Natural killer cell (primary cell): ENCODE results near the gene USH2A. TPM values are rescaled to one million over a fixed set of nuclear protein-coding genes. Genes with fewer than 3 reads are reported as not detected.

Experiments used
- ATAC-seq, 3 donors: fragments of 150-1000 bp in 2 of 3; fragments of 200-7000 bp in 1 of 3; cut with Tn5 transposase; 1 replicate in 1 of 3; 2 replicates in 2 of 3; pipeline ENCODE4 v1.10.0; 2021; ENCODE audit warnings: mild to moderate bottlenecking in 2 of 3, moderate library complexity in 2 of 3
- DNase-seq, 2 donors: peaks; one replicate each; pipeline versions ENCODE4 v3.0.0 to v3.0.0-alpha.2; 2013 to 2021; ENCODE audit warnings: mixed read lengths in 1 of 2
- H3K27ac ChIP-seq: one replicate; pipeline ENCODE4 v1.5.1; 2013; ENCODE audit warnings: mild to moderate bottlenecking, low read length
- H3K27me3 ChIP-seq: one replicate; pipeline ENCODE4 v1.6.1; 2013; ENCODE audit warnings: low read length; ENCODE audit not compliant: control insufficient read depth, insufficient read depth
- H3K36me3 ChIP-seq: one replicate; pipeline ENCODE4 v1.6.1; 2013; ENCODE audit warnings: low read length; ENCODE audit not compliant: control insufficient read depth, insufficient read depth
- H3K4me1 ChIP-seq: one replicate; pipeline ENCODE4 v1.6.1; 2013; ENCODE audit warnings: low read length; ENCODE audit not compliant: control insufficient read depth, insufficient read depth
- H3K4me3 ChIP-seq: one replicate; pipeline ENCODE4 v1.5.1; 2013; ENCODE audit warnings: low read length
- H3K9me3 ChIP-seq: one replicate; pipeline ENCODE4 v1.6.1; 2013; ENCODE audit warnings: low read length; ENCODE audit not compliant: control insufficient read depth, insufficient read depth
- H3K27ac Mint-ChIP-seq, 2 donors: one replicate each; pipeline ENCODE4 v1.8.0; 2022; ENCODE audit warnings: mild to moderate bottlenecking in 2 of 2, mixed read lengths in 2 of 2, moderate library complexity in 1 of 2
- H3K27me3 Mint-ChIP-seq, 2 donors: one replicate each; pipeline ENCODE4 v1.8.0; 2022; ENCODE audit warnings: low read depth in 2 of 2, mixed read lengths in 2 of 2
- H3K36me3 Mint-ChIP-seq: one replicate; pipeline ENCODE4 v1.8.0; 2022; ENCODE audit warnings: mixed read lengths
- H3K4me1 Mint-ChIP-seq, 2 donors: one replicate each; pipeline ENCODE4 v1.8.0; 2022; ENCODE audit warnings: mixed read lengths in 2 of 2
- H3K4me3 Mint-ChIP-seq: one replicate; pipeline ENCODE4 v1.8.0; 2022; ENCODE audit warnings: mild to moderate bottlenecking, moderate library complexity, mixed read lengths
- H3K9me3 Mint-ChIP-seq, 2 donors: one replicate each; pipeline ENCODE4 v1.8.0; 2022; ENCODE audit warnings: mixed read lengths in 2 of 2
- WGBS: methylation state at CpG from one replicate; pipeline ENCODE4 v1.1.7; 2013; ENCODE audit warnings: missing lambda C conversion rate; ENCODE audit not compliant: insufficient coverage; 5-methylcytosine and 5-hydroxymethylcytosine counted together
- intact Hi-C: fragments of 100-400 bp; cut with micrococcal nuclease; formaldehyde crosslinking; loops from one replicate; pipeline ENCODE4 v1.14.2; 2022
- total RNA-seq, 4 donors: library from RNA; stranded (reverse); fragments of 120-200 nt in 1 of 4; gene quantifications; one replicate each; pipeline versions ENCODE4 v1.2.3 to v1.2.4, GENCODE V29; 2013 to 2022
- TF ChIP-seq, protein P1 (sequence below): fragments of 200-600 bp; IDR thresholded peaks from one replicate; pipeline ENCODE4 v1.8.0; 2022; ENCODE audit warnings: antibody characterized with exemption

The USH2A gene
- total RNA-seq, 3 donors from 2014 or later (not counting 1 experiment from before 2014, with no cell fraction given) = not detected

DNA sequence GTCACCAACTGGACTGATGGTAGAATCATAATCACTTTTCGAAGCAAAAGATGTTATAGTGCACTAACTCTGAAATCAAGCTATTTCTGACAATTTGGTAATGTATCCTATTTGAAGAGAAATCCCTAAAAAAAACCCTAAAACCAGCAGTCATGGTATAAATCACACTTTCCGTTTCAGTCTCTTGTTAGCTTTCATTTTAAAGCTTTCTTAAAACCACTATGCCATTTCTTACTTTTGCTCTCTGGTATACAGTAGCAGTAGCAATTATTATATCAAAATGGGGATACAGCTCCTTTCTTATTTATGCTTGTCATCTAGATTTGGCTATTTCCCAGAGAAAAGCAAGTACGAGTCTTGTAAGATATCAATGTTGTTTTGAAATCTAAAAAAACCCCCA lies 532.8 kb downstream of the USH2A start:
- no peaks in the 10 kb centered on the region for H3K27me3 ChIP-seq
- no peak overlapping the region for H3K4me3 ChIP-seq
- intact Hi-C loops = no loop called here
- no peak for DNase-seq
- no peak for ATAC-seq
- H3K9me3 ChIP-seq = no peaks in the 10 kb centered on the region
- no peak overlapping the region for H3K27ac ChIP-seq
- Mint-ChIP-seq H3K36me3 (no peaks in the 10 kb centered on the region), H3K4me3 (no peak overlapping the region), H3K27me3 (no peaks in the 10 kb centered on the region), H3K27ac (no peak overlapping the region), H3K4me1 (no peaks in the 10 kb centered on the region), H3K9me3 (peaks cover 2 to 11% of the 10 kb centered on the region in 2 donors)
- WGBS = 39% methylated on average over 3 of the region's 3 CpGs
- no peaks in the 10 kb centered on the region for H3K4me1 ChIP-seq
- H3K36me3 ChIP-seq = no peaks in the 10 kb centered on the region
- TF ChIP-seq, protein P1, sequence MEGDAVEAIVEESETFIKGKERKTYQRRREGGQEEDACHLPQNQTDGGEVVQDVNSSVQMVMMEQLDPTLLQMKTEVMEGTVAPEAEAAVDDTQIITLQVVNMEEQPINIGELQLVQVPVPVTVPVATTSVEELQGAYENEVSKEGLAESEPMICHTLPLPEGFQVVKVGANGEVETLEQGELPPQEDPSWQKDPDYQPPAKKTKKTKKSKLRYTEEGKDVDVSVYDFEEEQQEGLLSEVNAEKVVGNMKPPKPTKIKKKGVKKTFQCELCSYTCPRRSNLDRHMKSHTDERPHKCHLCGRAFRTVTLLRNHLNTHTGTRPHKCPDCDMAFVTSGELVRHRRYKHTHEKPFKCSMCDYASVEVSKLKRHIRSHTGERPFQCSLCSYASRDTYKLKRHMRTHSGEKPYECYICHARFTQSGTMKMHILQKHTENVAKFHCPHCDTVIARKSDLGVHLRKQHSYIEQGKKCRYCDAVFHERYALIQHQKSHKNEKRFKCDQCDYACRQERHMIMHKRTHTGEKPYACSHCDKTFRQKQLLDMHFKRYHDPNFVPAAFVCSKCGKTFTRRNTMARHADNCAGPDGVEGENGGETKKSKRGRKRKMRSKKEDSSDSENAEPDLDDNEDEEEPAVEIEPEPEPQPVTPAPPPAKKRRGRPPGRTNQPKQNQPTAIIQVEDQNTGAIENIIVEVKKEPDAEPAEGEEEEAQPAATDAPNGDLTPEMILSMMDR = no peak

DNA sequence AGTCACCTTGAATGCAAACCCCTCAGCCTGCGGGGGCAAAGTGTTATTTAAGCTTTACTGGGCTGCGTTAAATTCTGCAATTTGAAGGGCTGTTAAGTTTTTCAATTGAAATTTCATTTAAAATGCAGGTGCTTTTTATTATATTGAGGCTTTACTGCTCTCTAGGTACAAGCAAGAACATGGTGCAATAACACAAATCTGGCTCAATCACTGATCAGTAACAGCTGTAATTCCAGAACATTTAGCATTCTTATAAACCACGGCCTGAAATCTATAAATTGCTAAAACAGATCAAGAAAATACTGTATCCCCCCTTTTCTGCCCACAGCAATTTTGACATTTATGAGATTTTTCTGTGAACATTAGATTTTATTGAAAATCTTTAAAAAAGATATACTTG lies 533.4 kb downstream of the USH2A start:
- TF ChIP-seq, protein P1 = no peak
- intact Hi-C loops = no loop called here
- no peaks in the 10 kb centered on the region for H3K4me1 ChIP-seq
- no peaks in the 10 kb centered on the region for H3K36me3 ChIP-seq
- Mint-ChIP-seq H3K9me3 (peaks cover 2 to 7% of the 10 kb centered on the region in 2 donors), H3K27ac (no peak overlapping the region), H3K36me3 (no peaks in the 10 kb centered on the region), H3K4me3 (no peak overlapping the region), H3K4me1 (no peaks in the 10 kb centered on the region), H3K27me3 (no peaks in the 10 kb centered on the region)
- no peaks in the 10 kb centered on the region for H3K9me3 ChIP-seq
- 75% methylated on average over 2 of the region's 3 CpGs for WGBS
- H3K27ac ChIP-seq = no peak overlapping the region
- ATAC-seq (no peak), DNase-seq (no peak)
- H3K4me3 ChIP-seq = no peak overlapping the region
- no peaks in the 10 kb centered on the region for H3K27me3 ChIP-seq

DNA sequence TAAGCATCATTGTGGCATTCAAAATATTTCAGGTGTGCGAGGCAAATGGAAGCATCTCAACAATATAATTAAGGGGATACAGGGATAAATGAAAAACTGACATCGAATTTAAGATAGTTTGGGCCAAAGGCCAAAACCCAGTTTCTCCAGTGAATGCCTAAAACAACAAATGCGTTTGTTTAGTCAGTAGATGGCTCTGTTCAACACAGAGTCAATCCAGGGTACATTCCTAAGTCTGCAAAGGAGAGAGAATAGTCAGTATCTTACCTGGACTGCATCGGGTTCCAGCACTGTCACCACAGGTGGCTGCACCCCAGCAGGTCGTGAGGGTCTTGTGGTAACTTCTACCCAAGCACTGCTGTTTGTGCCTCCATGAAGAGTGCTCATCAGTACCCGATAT lies 535.1 kb downstream of the USH2A start:
- ATAC-seq (no peak), DNase-seq (no peak)
- Histone ChIP-seq H3K27ac (no peak overlapping the region), H3K4me3 (no peak overlapping the region), H3K4me1 (no peaks in the 10 kb centered on the region), H3K27me3 (no peaks in the 10 kb centered on the region), H3K36me3 (no peaks in the 10 kb centered on the region), H3K9me3 (no peaks in the 10 kb centered on the region)
- H3K4me3 Mint-ChIP-seq = no peak overlapping the region
- no peaks in the 10 kb centered on the region for H3K27me3 Mint-ChIP-seq
- peaks cover 2 to 6% of the 10 kb centered on the region in 2 donors for H3K9me3 Mint-ChIP-seq
- H3K36me3 Mint-ChIP-seq = no peaks in the 10 kb centered on the region
- TF ChIP-seq, protein P1 = no peak
- 72% methylated on average over 6 of the region's 6 CpGs for WGBS
- H3K27ac Mint-ChIP-seq = no peak overlapping the region
- intact Hi-C loops = no loop called here
- H3K4me1 Mint-ChIP-seq = no peaks in the 10 kb centered on the region

DNA sequence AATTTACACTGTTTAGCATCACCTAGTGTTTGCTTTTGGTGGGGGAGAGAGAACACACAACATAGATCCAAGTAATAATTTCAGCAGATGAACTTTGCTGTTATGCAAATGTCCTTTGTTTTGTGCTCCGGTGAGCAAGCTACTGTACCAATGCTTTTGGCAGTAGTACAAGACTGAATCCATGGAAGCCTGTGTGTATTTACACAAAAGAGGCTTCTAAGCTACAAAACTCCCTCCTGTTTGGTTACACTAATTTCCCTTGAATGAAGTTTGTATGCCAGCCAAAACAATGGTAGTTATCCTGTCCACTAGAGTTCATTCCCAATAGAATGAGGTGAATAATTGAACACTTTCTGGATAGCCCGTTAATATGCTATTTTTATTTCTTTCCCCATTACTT lies 535.6 kb downstream of the USH2A start:
- Mint-ChIP-seq H3K4me1 (no peaks in the 10 kb centered on the region), H3K27ac (no peak overlapping the region), H3K27me3 (no peaks in the 10 kb centered on the region), H3K36me3 (no peaks in the 10 kb centered on the region), H3K4me3 (no peak overlapping the region), H3K9me3 (peaks cover 2 to 6% of the 10 kb centered on the region in 2 donors)
- DNase-seq = no peak
- no peak overlapping the region for H3K27ac ChIP-seq
- H3K27me3 ChIP-seq = no peaks in the 10 kb centered on the region
- 92% methylated on average over 1 of the region's 2 CpGs for WGBS
- TF ChIP-seq, protein P1 = no peak
- ATAC-seq = no peak
- no peak overlapping the region for H3K4me3 ChIP-seq
- intact Hi-C loops = no loop called here
- no peaks in the 10 kb centered on the region for H3K4me1 ChIP-seq
- no peaks in the 10 kb centered on the region for H3K9me3 ChIP-seq
- H3K36me3 ChIP-seq = no peaks in the 10 kb centered on the region
